ENCODE data around the gene PSMD3. TPM values are rescaled to one million over a fixed set of nuclear protein-coding genes. Genes with fewer than 3 reads are reported as not detected.

The PSMD3 gene
- total and polyA plus RNA-seq, 9 donors: 48.2 to 88.4 (median 73.4) TPM

- TF ChIP-seq EP300 (IDR thresholded peaks at IDR 0.05): no peak
- no peak for TF ChIP-seq POLR2A (IDR thresholded peaks at IDR 0.05)
- TF ChIP-seq, protein P1, sequence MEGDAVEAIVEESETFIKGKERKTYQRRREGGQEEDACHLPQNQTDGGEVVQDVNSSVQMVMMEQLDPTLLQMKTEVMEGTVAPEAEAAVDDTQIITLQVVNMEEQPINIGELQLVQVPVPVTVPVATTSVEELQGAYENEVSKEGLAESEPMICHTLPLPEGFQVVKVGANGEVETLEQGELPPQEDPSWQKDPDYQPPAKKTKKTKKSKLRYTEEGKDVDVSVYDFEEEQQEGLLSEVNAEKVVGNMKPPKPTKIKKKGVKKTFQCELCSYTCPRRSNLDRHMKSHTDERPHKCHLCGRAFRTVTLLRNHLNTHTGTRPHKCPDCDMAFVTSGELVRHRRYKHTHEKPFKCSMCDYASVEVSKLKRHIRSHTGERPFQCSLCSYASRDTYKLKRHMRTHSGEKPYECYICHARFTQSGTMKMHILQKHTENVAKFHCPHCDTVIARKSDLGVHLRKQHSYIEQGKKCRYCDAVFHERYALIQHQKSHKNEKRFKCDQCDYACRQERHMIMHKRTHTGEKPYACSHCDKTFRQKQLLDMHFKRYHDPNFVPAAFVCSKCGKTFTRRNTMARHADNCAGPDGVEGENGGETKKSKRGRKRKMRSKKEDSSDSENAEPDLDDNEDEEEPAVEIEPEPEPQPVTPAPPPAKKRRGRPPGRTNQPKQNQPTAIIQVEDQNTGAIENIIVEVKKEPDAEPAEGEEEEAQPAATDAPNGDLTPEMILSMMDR (IDR thresholded peaks at IDR 0.05): no peak
- intact Hi-C loops (cut with DNase I): no loop called here
Measured at GRCh38 chr17:39973496-39973895, 7.1 kb upstream of the PSMD3 start.

DNA sequence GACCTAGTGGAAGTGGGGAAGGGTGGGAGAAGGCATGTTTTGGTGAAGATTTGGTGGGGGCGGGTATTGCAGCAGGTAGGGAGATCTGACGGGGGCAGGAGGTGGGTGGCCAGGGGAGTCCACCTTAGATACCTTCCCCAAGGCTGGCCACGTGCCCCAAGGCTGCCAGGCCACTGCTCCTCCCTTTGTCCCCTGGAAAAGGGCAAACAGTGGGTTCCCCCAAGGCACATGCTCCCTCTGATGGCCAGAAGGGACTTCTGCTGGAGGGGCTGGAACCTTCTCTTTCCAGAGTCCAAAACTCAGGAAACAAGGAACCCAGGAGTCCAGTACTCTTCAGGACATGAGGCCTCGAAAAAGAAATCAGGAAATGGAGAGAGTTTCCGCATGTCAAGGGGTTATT is 6.2 kb upstream of the PSMD3 start:
- no peak for DNase-seq
- Histone ChIP-seq H3K27ac (no peak overlapping the region), H3K9me3 (no peaks in the 10 kb centered on the region), H3K36me3 (no peaks in the 10 kb centered on the region), H3K4me1 (ENCODE audit: insufficient read depth) (no peaks in the 10 kb centered on the region), H3K4me3 (no peak overlapping the region), H3K27me3 (no peaks in the 10 kb centered on the region)
- TF ChIP-seq EP300 (IDR thresholded peaks at IDR 0.05) (no peak), POLR2A (IDR thresholded peaks at IDR 0.05) (no peak)
- TF ChIP-seq, protein P1 (IDR thresholded peaks at IDR 0.05): no peak
- WGBS, 3 donors: 82 to 91% (median 83%) methylated on average over 5 of the region's 5 CpGs
- intact Hi-C loops (cut with DNase I): no loop called here

More at GRCh38 chr17:39973496-39973895, 7.1 kb upstream of the PSMD3 start:
- H3K36me3 ChIP-seq: no peaks in the 10 kb centered on the region
- no peak for DNase-seq
- H3K27me3 ChIP-seq: no peaks in the 10 kb centered on the region
- no peaks in the 10 kb centered on the region for H3K9me3 ChIP-seq
- H3K4me3 ChIP-seq: no peak overlapping the region
- H3K27ac ChIP-seq: no peak overlapping the region
- no peaks in the 10 kb centered on the region for H3K4me1 ChIP-seq (ENCODE audit: insufficient read depth)
- WGBS, 3 donors: 89 to 98% (median 97%) methylated on average over 2 of the region's 2 CpGs

GRCh38 chr17:39975801-39976200 is 4.8 kb upstream of the PSMD3 start:
- intact Hi-C loops (cut with DNase I): no loop called here
- Histone ChIP-seq H3K27me3 (no peaks in the 10 kb centered on the region), H3K4me1 (ENCODE audit: insufficient read depth) (no peaks in the 10 kb centered on the region), H3K27ac (no peak overlapping the region), H3K4me3 (no peak overlapping the region), H3K9me3 (no peaks in the 10 kb centered on the region), H3K36me3 (no peaks in the 10 kb centered on the region)
- DNase-seq: no peak
- TF ChIP-seq POLR2A (IDR thresholded peaks at IDR 0.05): no peak
- TF ChIP-seq EP300 (IDR thresholded peaks at IDR 0.05): no peak
- TF ChIP-seq, protein P1 (IDR thresholded peaks at IDR 0.05): no peak
- 54 to 61% (median 61%) methylated on average over 4 of the region's 4 CpGs for WGBS, 3 donors

GRCh38 chr17:39979016-39979670 is 1.5 kb upstream of the PSMD3 start:
- TF ChIP-seq EP300 (IDR thresholded peaks at IDR 0.05) (no peak), POLR2A (IDR thresholded peaks at IDR 0.05) (no peak)
- TF ChIP-seq, protein P1 (IDR thresholded peaks at IDR 0.05): no peak
- DNase-seq: no peak
- no peaks in the 10 kb centered on the region for H3K9me3 ChIP-seq
- H3K4me3 ChIP-seq: no peak overlapping the region
- intact Hi-C loops (cut with DNase I): loop anchor here in 1 of 4 donors (2.0 kb wide), 1 partner anchor 18 kb away; no protein-coding TSS in a partner anchor
- 29 to 48% (median 37%) methylated on average over 5 of the region's 5 CpGs for WGBS, 3 donors
- no peak overlapping the region for H3K27ac ChIP-seq
- H3K36me3 ChIP-seq: no peaks in the 10 kb centered on the region
- peaks cover 1% of the 10 kb centered on the region for H3K4me1 ChIP-seq (ENCODE audit: insufficient read depth)
- no peaks in the 10 kb centered on the region for H3K27me3 ChIP-seq
